Measurements from ENCODE around the gene PALLD.
A peak's percentile ranks its signal among the peaks of the same experiment; 100 is the strongest.

Gene PALLD

DNA sequence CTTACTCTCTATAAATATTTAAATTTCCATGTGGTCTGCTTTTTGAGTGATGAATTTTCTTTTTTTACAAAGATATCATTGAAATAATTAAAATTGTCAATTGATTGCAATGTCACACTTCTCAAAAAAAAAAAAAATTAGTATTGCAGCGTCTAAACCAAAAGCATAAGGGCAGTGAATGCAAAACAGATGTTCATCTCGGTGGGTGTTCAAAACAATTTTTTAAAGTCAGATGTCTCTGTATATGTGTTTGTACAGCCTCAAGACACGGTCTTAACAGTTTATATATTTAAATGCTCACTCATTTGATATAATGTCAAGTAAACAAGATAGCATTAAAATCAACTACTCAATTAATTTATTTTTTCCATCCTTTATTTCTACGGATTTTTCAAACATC is 52.3 kb downstream of the PALLD start:
- TF ChIP-seq, protein P1, sequence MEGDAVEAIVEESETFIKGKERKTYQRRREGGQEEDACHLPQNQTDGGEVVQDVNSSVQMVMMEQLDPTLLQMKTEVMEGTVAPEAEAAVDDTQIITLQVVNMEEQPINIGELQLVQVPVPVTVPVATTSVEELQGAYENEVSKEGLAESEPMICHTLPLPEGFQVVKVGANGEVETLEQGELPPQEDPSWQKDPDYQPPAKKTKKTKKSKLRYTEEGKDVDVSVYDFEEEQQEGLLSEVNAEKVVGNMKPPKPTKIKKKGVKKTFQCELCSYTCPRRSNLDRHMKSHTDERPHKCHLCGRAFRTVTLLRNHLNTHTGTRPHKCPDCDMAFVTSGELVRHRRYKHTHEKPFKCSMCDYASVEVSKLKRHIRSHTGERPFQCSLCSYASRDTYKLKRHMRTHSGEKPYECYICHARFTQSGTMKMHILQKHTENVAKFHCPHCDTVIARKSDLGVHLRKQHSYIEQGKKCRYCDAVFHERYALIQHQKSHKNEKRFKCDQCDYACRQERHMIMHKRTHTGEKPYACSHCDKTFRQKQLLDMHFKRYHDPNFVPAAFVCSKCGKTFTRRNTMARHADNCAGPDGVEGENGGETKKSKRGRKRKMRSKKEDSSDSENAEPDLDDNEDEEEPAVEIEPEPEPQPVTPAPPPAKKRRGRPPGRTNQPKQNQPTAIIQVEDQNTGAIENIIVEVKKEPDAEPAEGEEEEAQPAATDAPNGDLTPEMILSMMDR (conservative IDR thresholded peaks at IDR 0.05), result no peak
- no peak overlapping the region for H3K27ac ChIP-seq

DNA sequence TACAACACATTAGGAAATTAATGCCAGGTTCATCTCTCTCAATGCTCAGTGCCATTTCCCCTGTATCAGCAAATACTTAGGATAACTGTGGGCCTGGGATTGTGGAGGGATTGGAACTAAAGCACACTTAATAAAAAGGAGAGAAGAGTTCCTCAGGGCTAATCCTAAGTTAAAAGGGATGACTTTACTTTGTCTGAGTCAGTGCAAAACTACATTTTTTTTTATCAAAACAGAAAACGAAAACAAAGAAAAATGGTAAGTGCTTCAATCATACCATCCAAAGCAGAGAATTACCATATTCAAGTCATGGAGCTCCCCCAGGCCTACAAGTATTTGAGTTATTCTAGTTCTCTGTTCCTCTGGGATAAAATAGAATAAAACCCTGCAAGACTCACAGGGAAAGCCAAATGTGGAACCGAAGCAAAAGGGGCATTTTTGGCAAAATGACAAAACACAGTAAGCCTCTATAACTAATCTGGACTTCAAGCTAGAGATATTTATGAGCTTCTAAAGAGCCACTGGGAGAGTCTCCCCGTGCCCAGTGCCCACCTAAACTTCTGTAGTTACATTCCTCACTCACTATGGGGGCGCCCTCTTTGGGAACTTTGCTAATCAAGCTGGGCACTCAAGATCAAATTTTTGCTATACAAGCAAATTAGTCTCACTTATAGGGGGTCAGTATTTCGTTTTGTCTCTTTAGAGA is 53.4 kb downstream of the PALLD start:
- TF ChIP-seq, protein P1 (conservative IDR thresholded peaks at IDR 0.05), result no peak
- H3K27ac ChIP-seq, result no peak overlapping the region

DNA sequence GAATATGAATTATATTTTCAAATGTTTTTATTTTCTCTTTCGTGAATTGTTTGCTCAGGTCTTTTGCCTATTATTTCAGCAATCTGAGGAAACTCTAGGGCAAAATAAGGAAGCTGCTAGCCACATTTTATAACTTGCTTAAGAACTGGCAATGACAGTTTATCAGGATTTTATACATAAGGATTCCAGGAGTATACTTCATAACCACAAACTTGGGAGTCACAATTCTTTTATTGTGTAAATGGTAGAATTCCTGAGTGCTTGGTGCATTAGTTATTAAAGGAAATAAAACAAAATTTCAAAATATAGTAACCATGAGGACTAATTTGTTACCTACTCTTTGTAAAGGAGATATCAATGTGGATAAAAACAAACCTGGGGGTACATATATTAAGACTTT is 54.4 kb downstream of the PALLD start:
- H3K27ac ChIP-seq, result no peak overlapping the region
- TF ChIP-seq, protein P1 (conservative IDR thresholded peaks at IDR 0.05), result no peak

DNA sequence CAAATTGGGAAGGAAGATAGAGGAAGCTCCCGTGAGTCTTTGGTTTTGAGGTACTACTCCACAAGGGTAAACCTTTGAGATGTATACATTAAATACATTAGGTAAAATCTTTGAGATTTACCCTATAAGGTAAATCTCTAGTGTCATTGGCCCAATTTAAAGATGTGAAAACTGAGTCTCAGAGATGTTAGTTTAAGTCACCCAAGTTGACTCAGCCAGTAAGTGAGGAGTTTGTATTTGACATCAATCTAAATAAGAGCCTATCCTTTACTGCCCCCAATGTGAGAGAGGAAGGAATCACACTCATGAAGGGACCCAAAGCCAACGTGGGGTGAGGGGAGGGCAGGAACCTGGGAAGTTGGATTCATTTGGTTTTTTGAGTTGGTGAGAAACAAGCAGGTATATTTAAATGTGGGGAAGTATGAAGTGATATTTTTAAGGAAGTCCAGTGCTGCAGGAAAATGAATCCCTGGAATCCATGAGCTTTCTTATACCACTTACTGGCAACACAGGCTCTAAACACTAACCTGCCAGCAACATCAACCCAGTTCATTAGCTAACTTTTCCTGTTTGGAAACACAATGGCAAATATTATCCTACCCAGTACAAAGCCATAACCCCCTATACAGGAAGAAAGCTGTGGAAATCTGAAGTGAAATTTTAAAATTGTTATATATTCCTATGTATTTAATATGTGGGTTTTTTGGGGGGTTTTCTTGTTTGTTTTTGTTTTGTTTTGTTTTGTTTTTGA is 55.3 kb downstream of the PALLD start:
- no peak overlapping the region for H3K27ac ChIP-seq
- TF ChIP-seq, protein P1 (conservative IDR thresholded peaks at IDR 0.05), result peak; percentile 20; the same call in 1 of the 2 replicates

DNA sequence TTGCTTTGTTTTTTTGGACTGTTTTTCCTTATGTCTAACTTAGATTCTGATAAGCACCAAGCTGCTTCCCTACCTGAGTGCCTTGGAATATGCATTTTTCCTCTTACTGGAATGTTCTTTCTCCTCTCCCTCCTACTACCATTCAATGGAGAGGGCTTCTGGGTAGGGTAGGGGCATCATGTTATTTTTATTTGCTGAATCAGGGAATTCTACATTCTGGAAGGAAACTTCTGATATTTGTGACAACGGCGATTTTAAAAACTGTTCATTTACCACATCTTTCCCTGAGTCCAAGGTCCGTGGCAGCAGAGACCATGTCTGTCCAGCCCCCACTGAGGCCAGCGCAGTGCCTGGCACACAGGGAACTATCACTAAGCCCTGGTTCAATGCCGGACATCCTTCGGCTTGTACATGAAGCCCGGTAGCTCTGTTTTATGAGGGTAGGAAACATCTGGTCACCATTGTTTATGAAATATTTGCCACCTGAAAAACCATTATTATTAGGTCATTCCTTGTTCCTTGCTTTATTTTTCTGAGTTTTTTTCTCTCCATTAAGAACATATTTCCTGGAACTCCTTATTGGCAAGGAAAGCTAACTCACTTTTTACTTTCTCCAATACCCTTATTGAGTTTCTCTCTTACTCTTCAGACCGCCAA is 57.0 kb downstream of the PALLD start:
- no peak overlapping the region for H3K27ac ChIP-seq
- TF ChIP-seq, protein P1 (conservative IDR thresholded peaks at IDR 0.05), result no peak

DNA sequence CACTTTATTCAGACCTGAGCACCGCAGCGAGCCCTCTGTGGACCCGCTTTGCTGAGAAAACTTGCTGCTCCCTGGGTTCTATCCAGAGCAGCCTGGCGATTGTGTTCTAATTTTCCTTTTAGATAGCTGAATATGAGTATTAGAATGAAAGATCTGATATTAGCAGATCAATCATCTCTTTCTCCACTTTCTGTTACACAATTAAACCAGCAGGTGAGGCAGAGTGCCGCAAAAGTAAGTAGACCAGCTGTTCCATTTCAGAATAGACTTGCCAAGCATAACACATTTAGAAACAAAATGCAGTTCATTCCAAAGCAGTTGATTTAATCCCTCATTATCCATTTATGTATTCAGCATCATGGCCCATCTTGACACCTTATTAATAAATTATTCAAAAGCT is 58.6 kb downstream of the PALLD start:
- TF ChIP-seq, protein P1 (conservative IDR thresholded peaks at IDR 0.05), result 0 out of 2 replicates have a peak, but pooled peaks have one; percentile 9
- no peak overlapping the region for H3K27ac ChIP-seq

DNA sequence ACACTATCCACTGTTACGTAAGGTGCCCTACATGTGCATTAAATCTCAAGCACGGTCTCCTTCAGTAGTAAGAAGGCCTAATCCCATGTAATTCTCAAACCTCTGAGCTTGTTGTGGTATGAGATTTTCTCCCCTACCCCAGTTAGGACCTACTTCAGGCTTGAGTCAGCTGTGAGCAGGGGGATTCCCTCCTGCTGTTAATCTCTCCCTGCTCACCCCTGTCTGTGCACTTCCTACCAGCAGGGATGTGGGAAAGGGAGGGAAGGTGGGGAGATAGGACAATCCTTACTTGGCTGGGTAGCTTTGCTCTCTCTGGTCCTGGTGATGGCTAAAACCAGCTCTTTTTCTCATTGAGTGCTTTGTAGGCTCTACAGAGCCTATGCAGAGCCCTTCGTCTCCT is 60.8 kb downstream of the PALLD start:
- TF ChIP-seq, protein P1 (conservative IDR thresholded peaks at IDR 0.05), result no peak

More for the DNA sequence above, 60.8 kb downstream of the PALLD start:
- no peak overlapping the region for H3K27ac ChIP-seq
